Ovary (tissue), 9 donors: ENCODE measurements around the gene CAMKMT. TPM values are rescaled to one million over a fixed set of nuclear protein-coding genes. Genes with fewer than 3 reads are reported as not detected.

Experiments used
- DNase-seq, 5 donors: peaks; one replicate each; pipeline ENCODE4 v3.0.0-alpha.2; 2019 to 2020
- H3K27ac ChIP-seq, 2 donors: fragments of 200-600 bp; one replicate each; pipeline versions ENCODE4 v1.5.1 to v1.8.0; 2019 to 2022
- H3K27me3 ChIP-seq: fragments of 200-600 bp; one replicate; pipeline ENCODE4 v1.8.0; 2022
- H3K36me3 ChIP-seq: fragments of 200-600 bp; sonication (generic); one replicate; pipeline ENCODE4 v1.5.1; 2019
- H3K4me1 ChIP-seq: one replicate; pipeline ENCODE4 v1.8.1; 2013; ENCODE audit warnings: mild to moderate bottlenecking, moderate library complexity; ENCODE audit not compliant: insufficient read depth
- H3K4me3 ChIP-seq: fragments of 200-600 bp; sonication (generic); one replicate; pipeline ENCODE4 v1.5.1; 2017
- H3K9me3 ChIP-seq, 2 donors: fragments of 200-600 bp in 1 of 2; sonication (generic) in 1 of 2; one replicate each; pipeline versions ENCODE4 v1.5.1 to v1.8.1; 2013 to 2019; ENCODE audit warnings: mild to moderate bottlenecking in 1 of 2, moderate library complexity in 1 of 2
- CTCF ChIP-seq, 3 donors: fragments of 450-650 bp in 2 of 3; fragments of 200-600 bp in 1 of 3; IDR thresholded peaks; one replicate each; pipeline versions ENCODE4 v1.5.1 to v1.8.0; 2016 to 2022; ENCODE audit warnings: antibody characterized with exemption in 3 of 3, mild to moderate bottlenecking in 1 of 3
- EP300 ChIP-seq: sonication (generic); formaldehyde crosslinking; IDR thresholded peaks from one replicate; pipeline ENCODE4 v1.6.1; 2017; ENCODE audit warnings: antibody characterized with exemption
- POLR2A ChIP-seq: fragments of 450-650 bp; IDR thresholded peaks from one replicate; pipeline ENCODE4 v1.6.1; 2017; ENCODE audit warnings: antibody characterized with exemption, mild to moderate bottlenecking, moderate library complexity
- WGBS, 3 donors: extraction: QIAGEN DNeasy Blood & Tissue Kit in 1 of 3; methylation state at CpG; one replicate each; pipeline versions ENCODE4 v1.1.5 to v1.1.7; 2013 to 2017; 5-methylcytosine and 5-hydroxymethylcytosine counted together
- intact Hi-C, 4 donors: fragments of 100-400 bp; cut with DNase I; formaldehyde crosslinking; loops; one replicate each; pipeline versions ENCODE4 v1.11.0 to v1.15.1; 2022 to 2023
- polyA plus RNA-seq, 2 donors: library from polyadenylated mRNA; stranded (reverse); fragments of 200-250 nt in 1 of 2; fragments of 350-450 nt in 1 of 2; fragmentation: Illumina TruSeq in 1 of 2; extraction: RNeasy Lipid Tissue Mini Kit (QIAGEN cat#74804) in 1 of 2; gene quantifications; one replicate each; pipeline ENCODE4 v1.2.3, GENCODE V29; 2013 to 2014
- total RNA-seq, 7 donors: library from RNA; depleted of rRNA in 2 of 7; stranded (reverse); fragments of >200 nt in 2 of 7; fragmentation: NEBNext Ultra II Directional in 3 of 7; extraction: Animal tissue kit (Norgen Biotek cat#: 25700) in 3 of 7; gene quantifications; one replicate each; pipeline versions ENCODE4 v1.1.0 to v1.2.4, GENCODE V29; 2016 to 2023
- donor health status: DM: no; HTN: no; CAD: no; lungs with moderate emphysema.
- donor health status: DM: no; HTN: no; CAD: no.
- donor health status: Bipolar disorder and iron deficiency.
- donor health status: DM: yes; HTN: yes; CAD: no.
- donor health status: DM: no; HTN: no; CAD: no.
- donor health status: DM: yes; HTN: yes; CAD: no.

CAMKMT gene
- total and polyA plus RNA-seq, 9 donors, result 3.5 to 10.7 (median 8.9) TPM

GRCh38 chr2:44452069-44452583, 90.4 kb downstream of the CAMKMT start:
- H3K27me3 ChIP-seq, result no peaks in the 10 kb centered on the region
- no peak for DNase-seq
- TF ChIP-seq POLR2A (no peak), EP300 (no peak)
- no peaks in the 10 kb centered on the region for H3K36me3 ChIP-seq
- no peaks in the 10 kb centered on the region for H3K9me3 ChIP-seq
- H3K27ac ChIP-seq, result no peak overlapping the region
- 95 to 99% (median 96%) methylated on average over 1 of the region's 1 CpG for WGBS, 3 donors
- no peaks in the 10 kb centered on the region for H3K4me1 ChIP-seq
- intact Hi-C loops, result no loop called here
- no peak overlapping the region for H3K4me3 ChIP-seq

- Histone ChIP-seq H3K27me3 (no peaks in the 10 kb centered on the region), H3K9me3 (no peaks in the 10 kb centered on the region), H3K4me1 (no peaks in the 10 kb centered on the region), H3K27ac (no peak overlapping the region), H3K36me3 (no peaks in the 10 kb centered on the region), H3K4me3 (no peak overlapping the region)
- no peak for TF ChIP-seq POLR2A
- no peak for TF ChIP-seq EP300
- no peak for TF ChIP-seq CTCF (IDR thresholded peaks at IDR 0.05)
- WGBS, 3 donors, result 96 to 100% (median 99%) methylated on average over 1 of the region's 1 CpG
- no peak for DNase-seq
- intact Hi-C loops, result no loop called here
These were observed 91.5 kb downstream of the CAMKMT start for GRCh38 chr2:44453259-44453658.

GRCh38 chr2:44455877-44456276, 94.1 kb downstream of the CAMKMT start:
- intact Hi-C loops, result no loop called here
- WGBS, 3 donors, result 91 to 95% (median 92%) methylated on average over 1 of the region's 1 CpG
- no peak for DNase-seq
- Histone ChIP-seq H3K4me1 (no peaks in the 10 kb centered on the region), H3K36me3 (no peaks in the 10 kb centered on the region), H3K9me3 (no peaks in the 10 kb centered on the region), H3K4me3 (no peak overlapping the region), H3K27ac (no peak overlapping the region), H3K27me3 (no peaks in the 10 kb centered on the region)
- no peak for TF ChIP-seq EP300

- intact Hi-C loops, result no loop called here
- H3K27me3 ChIP-seq, result no peaks in the 10 kb centered on the region
- H3K9me3 ChIP-seq, result no peaks in the 10 kb centered on the region
- no peaks in the 10 kb centered on the region for H3K4me1 ChIP-seq
- no peak overlapping the region for H3K27ac ChIP-seq
- no peak for TF ChIP-seq POLR2A
- no peak for TF ChIP-seq EP300
- TF ChIP-seq CTCF (IDR thresholded peaks at IDR 0.05), result no peak
- H3K4me3 ChIP-seq, result no peak overlapping the region
- DNase-seq, result no peak
- no peaks in the 10 kb centered on the region for H3K36me3 ChIP-seq
These were observed 95.2 kb downstream of the CAMKMT start for GRCh38 chr2:44456946-44457345.

GRCh38 chr2:44459739-44460138, 98.0 kb downstream of the CAMKMT start:
- H3K9me3 ChIP-seq, result no peaks in the 10 kb centered on the region
- intact Hi-C loops, result no loop called here

More at GRCh38 chr2:44459739-44460138, 98.0 kb downstream of the CAMKMT start:
- H3K36me3 ChIP-seq, result no peaks in the 10 kb centered on the region
- H3K4me3 ChIP-seq, result no peak overlapping the region
- H3K27ac ChIP-seq, result no peak overlapping the region
- H3K4me1 ChIP-seq, result no peaks in the 10 kb centered on the region
- TF ChIP-seq POLR2A (no peak), EP300 (no peak), CTCF (IDR thresholded peaks at IDR 0.05) (no peak)
- DNase-seq, result no peak
- WGBS, 3 donors, result 86 to 95% (median 93%) methylated on average over 1 of the region's 1 CpG
- H3K27me3 ChIP-seq, result no peaks in the 10 kb centered on the region
